HepG2 (cell line): ENCODE data around the gene SEMA4C. TPM values are rescaled to one million over a fixed set of nuclear protein-coding genes. Genes with fewer than 3 reads are reported as not detected.
A peak's percentile ranks its signal among the peaks of the same experiment; 100 is the strongest.

ENCODE experiments used
- ARID5B ChIP-seq: IDR thresholded peaks from 2 replicates; pipeline ENCODE4 v1.4.0; 2020; ENCODE audit warnings: mild to moderate bottlenecking, missing genetic modification reagents
- ASH2L ChIP-seq: fragments of 300-600, 200-600 bp; sonication (generic); IDR thresholded peaks from 2 replicates; pipeline ENCODE4 v1.7.0; 2017; ENCODE audit warnings: low read depth, mild to moderate bottlenecking, moderate library complexity, mixed read lengths, low read length; ENCODE audit not compliant: insufficient read length
- CEBPB ChIP-seq: IDR thresholded peaks from 2 replicates; pipeline ENCODE4 v1.6.1; 2011; ENCODE audit warnings: low read depth, low read length, improper control_type of control experiment, borderline replicate concordance
- HNF1A ChIP-seq, 2 experiments: sonication (generic) in 1 of 2; formaldehyde crosslinking in 1 of 2; IDR thresholded peaks; 2 replicates each; pipeline versions ENCODE4 v1.4.0 to v1.6.1; 2016 to 2020; ENCODE audit warnings: borderline replicate concordance in 1 of 2, low read depth in 1 of 2, mild to moderate bottlenecking in 1 of 2, missing genetic modification reagents in 1 of 2
- KLF6 ChIP-seq: IDR thresholded peaks from 2 replicates; pipeline ENCODE4 v1.8.0; 2016; ENCODE audit warnings: missing biosample characterization, missing genetic modification reagents
- NFKBIZ ChIP-seq: IDR thresholded peaks from 2 replicates; pipeline ENCODE4 v1.6.1; 2018; ENCODE audit warnings: missing genetic modification reagents, missing compliant biosample characterization
- RNF2 ChIP-seq: fragments of 450-650 bp; conservative IDR thresholded peaks from 2 replicates; pipeline ENCODE4 v1.6.1; 2016; ENCODE audit warnings: low read depth
- TAF1 ChIP-seq: sonication (generic); formaldehyde crosslinking; IDR thresholded peaks from 2 replicates; pipeline ENCODE4 v1.4.0; 2020; ENCODE audit warnings: missing genetic modification reagents
- ZMYM2 ChIP-seq: sonication (generic); formaldehyde crosslinking; IDR thresholded peaks from 2 replicates; pipeline ENCODE4 v1.8.0; 2022; ENCODE audit warnings: mild to moderate bottlenecking, missing genetic modification reagents
- ZNF205 ChIP-seq: IDR thresholded peaks from 2 replicates; pipeline ENCODE4 v1.6.1; 2018; ENCODE audit warnings: missing biosample characterization, missing genetic modification reagents
- ZNF350 ChIP-seq: sonication (generic); formaldehyde crosslinking; IDR thresholded peaks from 2 replicates; pipeline ENCODE4 v1.4.0; 2020; ENCODE audit warnings: mild to moderate bottlenecking, low read depth, missing genetic modification reagents, borderline replicate concordance
- ZNF382 ChIP-seq: sonication (generic); formaldehyde crosslinking; IDR thresholded peaks from 2 replicates; pipeline ENCODE4 v1.5.0; 2020; ENCODE audit warnings: missing genetic modification reagents, mild to moderate bottlenecking, borderline replicate concordance
- ZNF800 ChIP-seq: sonication (generic); formaldehyde crosslinking; IDR thresholded peaks from 2 replicates; pipeline ENCODE4 v1.4.0; 2020; ENCODE audit warnings: missing genetic modification reagents
- polyA plus RNA-seq, 8 experiments: library from polyadenylated mRNA; depleted of rRNA in 3 of 8; stranded (reverse) in 7 of 8; unstranded in 1 of 8; fragments of >200 nt; fragmentation: Illumina TruSeq in 4 of 8; extraction: Trizol in 4 of 8; gene quantifications; 2 replicates each; pipeline versions ENCODE4 v1.2.1 to v1.2.3, GENCODE V29; 2011 to 2016; ENCODE audit warnings: low read depth in 4 of 8, missing spikeins in 1 of 8, mixed read lengths in 1 of 8; ENCODE audit not compliant: insufficient read depth in 1 of 8
- total RNA-seq, 5 experiments: library from RNA; depleted of rRNA; stranded (reverse); fragments of >200 nt; fragmentation: Illumina TruSeq; extraction: Trizol; gene quantifications; 2 replicates each; pipeline ENCODE4 v1.2.3, GENCODE V29; 2016; ENCODE audit warnings: low read depth in 1 of 5
- TF ChIP-seq, protein P1 (sequence below): IDR thresholded peaks from 2 replicates; pipeline ENCODE4 v1.6.1; 2012; ENCODE audit warnings: low read length, improper control_type of control experiment

Gene SEMA4C
- total and polyA plus RNA-seq, 2 of the 13 experiments (the other 11 are each of a cell fraction or from before 2014, with no cell fraction given) = 25.9 to 46.6 TPM

- no peak for TF ChIP-seq ZNF800 (CRISPR knock-in tag)
- no peak for TF ChIP-seq TAF1 (CRISPR knock-in tag)
- no peak for TF ChIP-seq ARID5B (CRISPR knock-in tag)
- no peak for TF ChIP-seq ASH2L
- no peak for TF ChIP-seq CEBPB
- TF ChIP-seq ZNF205 (CRISPR knock-in tag) = peak; percentile 8; the same call in 1 of the 2 replicates
- TF ChIP-seq RNF2 = no peak
- TF ChIP-seq ZNF350 = no peak
- TF ChIP-seq HNF1A (IDR thresholded peaks at IDR 0.05; ENCODE audit: low read depth) = no peak
- no peak for TF ChIP-seq HNF1A (CRISPR knock-in tag; IDR thresholded peaks at IDR 0.05; ENCODE audit: borderline replicate concordance)
- no peak for TF ChIP-seq KLF6 (CRISPR knock-in tag)
- TF ChIP-seq ZMYM2 (CRISPR knock-in tag) = no peak
- TF ChIP-seq, protein P1, sequence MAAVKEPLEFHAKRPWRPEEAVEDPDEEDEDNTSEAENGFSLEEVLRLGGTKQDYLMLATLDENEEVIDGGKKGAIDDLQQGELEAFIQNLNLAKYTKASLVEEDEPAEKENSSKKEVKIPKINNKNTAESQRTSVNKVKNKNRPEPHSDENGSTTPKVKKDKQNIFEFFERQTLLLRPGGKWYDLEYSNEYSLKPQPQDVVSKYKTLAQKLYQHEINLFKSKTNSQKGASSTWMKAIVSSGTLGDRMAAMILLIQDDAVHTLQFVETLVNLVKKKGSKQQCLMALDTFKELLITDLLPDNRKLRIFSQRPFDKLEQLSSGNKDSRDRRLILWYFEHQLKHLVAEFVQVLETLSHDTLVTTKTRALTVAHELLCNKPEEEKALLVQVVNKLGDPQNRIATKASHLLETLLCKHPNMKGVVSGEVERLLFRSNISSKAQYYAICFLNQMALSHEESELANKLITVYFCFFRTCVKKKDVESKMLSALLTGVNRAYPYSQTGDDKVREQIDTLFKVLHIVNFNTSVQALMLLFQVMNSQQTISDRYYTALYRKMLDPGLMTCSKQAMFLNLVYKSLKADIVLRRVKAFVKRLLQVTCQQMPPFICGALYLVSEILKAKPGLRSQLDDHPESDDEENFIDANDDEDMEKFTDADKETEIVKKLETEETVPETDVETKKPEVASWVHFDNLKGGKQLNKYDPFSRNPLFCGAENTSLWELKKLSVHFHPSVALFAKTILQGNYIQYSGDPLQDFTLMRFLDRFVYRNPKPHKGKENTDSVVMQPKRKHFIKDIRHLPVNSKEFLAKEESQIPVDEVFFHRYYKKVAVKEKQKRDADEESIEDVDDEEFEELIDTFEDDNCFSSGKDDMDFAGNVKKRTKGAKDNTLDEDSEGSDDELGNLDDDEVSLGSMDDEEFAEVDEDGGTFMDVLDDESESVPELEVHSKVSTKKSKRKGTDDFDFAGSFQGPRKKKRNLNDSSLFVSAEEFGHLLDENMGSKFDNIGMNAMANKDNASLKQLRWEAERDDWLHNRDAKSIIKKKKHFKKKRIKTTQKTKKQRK = no peak
- TF ChIP-seq ZNF382 (CRISPR knock-in tag) = no peak
- no peak for TF ChIP-seq NFKBIZ
Observed at GRCh38 chr2:96867756-96868554, 1.9 kb downstream of the SEMA4C start (continued).
